Jurkat, Clone E6-1 (cell line): Measurements from ENCODE around the gene DZIP1.

Experiments used
- DNase-seq: peaks from one replicate; pipeline ENCODE4 v3.0.0-alpha.2; 2011; ENCODE audit warnings: low read depth, low spot score
- H3K4me3 ChIP-seq: 2 replicates; pipeline ENCODE4 v1.5.1; 2011; ENCODE audit warnings: mild to moderate bottlenecking, low read length, control low read depth, moderate library complexity

The DZIP1 gene

DNA sequence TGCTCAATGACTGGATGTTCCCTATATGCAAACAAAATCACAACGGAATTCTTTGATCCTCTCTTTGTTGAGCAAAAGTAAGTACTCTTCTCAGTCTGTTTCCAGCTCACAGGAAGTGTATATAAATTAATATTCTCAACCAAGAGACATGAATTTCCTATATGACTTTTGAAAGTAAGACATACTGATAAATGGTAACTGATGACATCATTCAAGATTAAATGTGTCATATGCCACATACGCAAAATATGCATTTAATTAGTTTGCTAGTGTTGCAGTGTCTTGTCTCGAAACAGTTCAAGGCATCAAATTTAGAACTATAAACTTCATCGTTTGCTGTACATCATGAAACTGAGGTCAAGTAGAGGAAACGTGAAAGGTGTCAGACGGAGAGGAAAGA is 84.1 kb downstream of the DZIP1 start:
- no peak for DNase-seq
- H3K4me3 ChIP-seq, result no peak overlapping the region

DNA sequence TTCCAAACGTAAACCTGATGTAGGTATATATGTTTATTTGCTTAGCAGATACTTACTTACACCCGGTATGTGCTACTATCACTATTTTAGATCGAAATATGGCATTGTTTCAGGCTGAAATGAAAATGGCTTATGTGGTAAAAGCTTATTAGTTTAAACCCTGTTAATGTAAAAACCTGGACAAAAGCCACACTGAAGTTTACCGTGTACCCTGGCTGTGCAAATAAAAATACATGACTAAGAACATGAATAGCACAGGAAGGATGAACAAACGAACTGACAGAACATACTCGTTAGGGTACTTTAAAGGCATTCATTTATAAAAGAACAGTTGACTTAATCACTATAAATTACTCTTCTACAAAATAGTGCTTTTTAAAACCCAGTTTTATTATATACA is 85.4 kb downstream of the DZIP1 start:
- no peak for DNase-seq
- no peak overlapping the region for H3K4me3 ChIP-seq

DNA sequence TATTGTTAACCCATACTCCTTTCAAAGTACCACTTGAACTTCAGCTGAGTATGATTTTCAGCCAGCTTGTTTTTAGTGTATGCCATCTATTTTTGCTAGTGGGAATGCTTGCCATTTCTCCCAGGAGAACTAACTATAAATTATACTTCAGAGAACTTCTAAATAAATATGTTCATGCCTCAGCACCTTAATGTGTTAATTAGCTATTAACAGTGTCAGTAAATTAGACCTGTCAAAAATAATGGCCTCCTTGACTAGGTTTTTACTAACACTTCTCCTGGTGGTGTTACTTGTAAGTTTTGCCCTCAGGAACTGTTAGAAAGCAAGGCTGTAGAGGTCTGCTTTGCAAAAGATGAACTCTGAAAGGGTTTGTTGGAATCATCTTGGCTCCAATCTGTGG is 87.5 kb downstream of the DZIP1 start:
- no peak for DNase-seq

DNA sequence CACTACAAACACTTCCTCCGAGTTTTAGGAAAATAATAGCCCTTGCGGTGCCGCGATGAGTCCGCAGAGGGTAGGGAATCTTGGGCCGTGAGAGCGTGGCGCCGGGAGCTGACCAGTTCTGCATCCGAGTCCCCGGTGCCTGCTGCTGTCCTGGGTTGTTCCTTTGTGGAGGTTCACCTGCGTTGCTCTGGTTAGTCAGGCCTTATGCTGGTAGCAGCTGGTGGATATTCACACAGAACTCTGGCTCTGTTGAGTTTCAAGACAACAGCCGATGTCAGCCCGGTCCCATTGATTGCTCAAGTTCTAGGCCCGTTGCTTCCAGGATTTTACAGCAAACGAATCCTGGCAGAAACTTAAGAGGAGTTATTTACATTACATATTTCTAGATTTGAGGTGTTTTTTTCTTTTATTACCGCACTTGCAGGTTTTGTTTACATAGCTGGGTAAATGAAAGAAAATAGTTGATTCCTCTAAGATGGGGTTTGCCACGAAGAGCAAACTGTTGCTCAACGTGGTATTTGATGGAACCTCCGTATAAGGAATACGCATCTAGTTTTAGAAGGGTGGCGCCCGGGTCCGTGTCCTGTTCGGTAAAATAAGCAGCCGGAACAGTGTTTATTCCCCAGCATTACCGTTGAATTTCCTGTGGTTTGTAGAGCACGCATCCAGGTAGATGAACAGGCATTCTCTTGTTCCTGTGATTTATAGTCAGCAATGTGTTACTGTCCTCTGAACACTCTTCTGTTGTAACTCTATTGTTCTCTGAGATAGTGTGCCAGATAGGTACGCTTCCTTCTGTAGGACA is 90.7 kb downstream of the DZIP1 start:
- DNase-seq, result no peak
- no peak overlapping the region for H3K4me3 ChIP-seq

More for the DNA sequence above, 87.5 kb downstream of the DZIP1 start:
- no peak overlapping the region for H3K4me3 ChIP-seq

DNA sequence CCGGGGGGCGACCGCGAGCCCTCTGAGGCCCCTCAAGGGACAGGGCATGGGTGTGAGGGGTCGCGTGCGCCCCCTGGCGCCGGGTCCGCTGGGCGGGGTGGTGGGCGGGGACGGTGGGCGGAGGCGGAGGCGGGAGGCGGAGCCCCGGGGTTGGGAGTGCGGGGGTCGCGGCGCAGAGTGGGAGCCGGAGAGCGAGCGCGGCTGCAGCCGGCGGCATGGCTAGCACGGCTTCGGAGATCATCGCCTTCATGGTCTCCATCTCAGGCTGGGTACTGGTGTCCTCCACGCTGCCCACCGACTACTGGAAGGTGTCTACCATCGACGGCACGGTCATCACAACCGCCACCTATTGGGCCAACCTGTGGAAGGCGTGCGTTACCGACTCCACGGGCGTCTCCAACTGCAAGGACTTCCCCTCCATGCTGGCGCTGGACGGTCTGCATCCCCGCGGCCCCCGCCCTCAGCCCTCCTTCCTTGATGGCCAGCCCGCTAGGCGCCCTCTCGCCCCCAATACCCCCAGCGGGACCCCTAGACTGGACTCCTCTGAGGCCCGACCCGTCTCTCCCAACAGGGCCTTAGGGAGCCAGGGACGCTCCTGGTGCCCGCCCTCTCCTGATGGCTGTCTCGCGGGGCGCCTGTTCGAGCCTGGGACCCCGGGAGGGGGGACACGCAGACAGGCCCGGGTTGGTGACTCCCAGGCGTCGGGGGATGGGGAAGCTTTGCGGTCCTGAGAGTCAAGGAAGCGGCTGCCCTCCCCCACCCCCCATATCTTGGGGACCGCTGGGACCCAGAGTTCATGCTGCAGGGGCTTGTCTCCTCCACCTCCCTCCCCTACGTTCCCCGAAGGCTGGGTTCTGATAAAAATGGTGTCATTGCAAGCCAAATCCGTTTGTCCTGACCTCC is 91.7 kb downstream of the DZIP1 start, which contains the start of gene CLDN10:
CLDN10 (plus strand) TSS at position 182 of the 903 bp plus-strand sequence; CDS start at position 216, 34 bp downstream.
- no peak within 1 kb of the TSS for H3K4me3 ChIP-seq
- no peak for DNase-seq

DNA sequence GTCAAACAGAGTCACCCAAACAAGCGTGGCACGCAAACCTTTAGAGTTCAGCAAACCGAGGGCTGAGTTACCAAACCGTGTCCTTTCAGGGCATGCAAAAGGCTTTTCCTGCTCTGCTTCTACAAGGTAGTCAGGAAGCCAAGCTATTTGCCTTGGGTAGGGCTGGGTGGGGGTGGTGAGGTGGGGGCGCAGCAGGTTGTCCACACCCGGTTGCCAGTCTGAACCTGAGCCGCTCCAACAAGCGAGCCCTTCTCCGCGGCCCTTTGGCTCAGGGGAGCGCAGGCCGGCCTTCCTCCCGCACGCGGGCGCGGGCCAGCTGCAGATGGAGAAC is 92.3 kb downstream of the DZIP1 start:
- no peak overlapping the region for H3K4me3 ChIP-seq

DNA sequence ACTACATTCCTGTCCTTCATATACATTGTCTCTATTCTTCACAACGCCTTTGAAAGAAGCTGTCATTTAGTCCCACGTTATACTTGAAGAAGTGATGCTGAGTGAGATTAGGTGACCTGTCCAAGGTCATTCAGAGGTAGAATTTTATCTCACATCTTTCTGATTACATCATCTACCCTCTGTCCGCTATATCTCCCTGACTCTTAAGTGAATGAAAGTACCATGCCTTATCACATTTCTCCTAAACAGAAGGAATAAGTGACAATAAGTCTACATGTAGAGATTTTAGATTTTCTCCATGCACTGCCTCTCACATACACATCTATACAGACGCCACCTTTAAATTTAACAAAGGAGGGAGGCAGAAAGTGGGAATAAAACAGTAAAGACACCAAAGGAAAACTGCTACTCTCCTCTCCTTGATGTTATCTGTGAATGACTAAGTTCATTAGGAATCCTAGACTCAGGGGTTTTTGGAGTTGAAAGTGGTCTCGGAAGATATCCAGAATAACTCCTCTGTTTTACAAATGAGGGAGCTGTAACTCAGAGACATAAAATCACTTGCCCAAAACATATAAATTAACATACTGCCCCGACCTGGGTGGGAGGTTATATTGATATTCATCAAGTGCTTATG is 96.9 kb downstream of the DZIP1 start:
- H3K4me3 ChIP-seq, result no peak overlapping the region
- no peak for DNase-seq

More for the DNA sequence above, 92.3 kb downstream of the DZIP1 start:
- DNase-seq, result no peak

DNA sequence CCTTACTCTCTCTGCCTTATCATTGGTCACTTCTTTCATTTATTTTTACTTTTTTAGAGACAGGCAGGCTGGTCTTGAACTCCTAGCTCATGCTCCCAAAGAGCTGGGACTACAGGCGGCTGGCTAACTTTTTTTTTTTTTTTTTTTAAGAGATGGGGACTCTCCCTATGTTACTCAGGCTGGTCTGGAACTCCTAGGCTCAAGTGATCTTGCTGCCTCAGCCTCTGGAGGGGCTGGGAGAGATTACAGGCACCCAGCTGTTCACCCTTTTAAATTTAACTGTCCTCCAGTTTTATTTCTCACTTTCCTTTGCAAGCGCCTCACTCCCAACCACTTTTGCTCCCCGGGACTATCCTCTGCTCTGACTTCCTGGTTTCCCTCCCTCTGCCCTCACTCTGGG is 97.6 kb downstream of the DZIP1 start:
- no peak for DNase-seq

DNA sequence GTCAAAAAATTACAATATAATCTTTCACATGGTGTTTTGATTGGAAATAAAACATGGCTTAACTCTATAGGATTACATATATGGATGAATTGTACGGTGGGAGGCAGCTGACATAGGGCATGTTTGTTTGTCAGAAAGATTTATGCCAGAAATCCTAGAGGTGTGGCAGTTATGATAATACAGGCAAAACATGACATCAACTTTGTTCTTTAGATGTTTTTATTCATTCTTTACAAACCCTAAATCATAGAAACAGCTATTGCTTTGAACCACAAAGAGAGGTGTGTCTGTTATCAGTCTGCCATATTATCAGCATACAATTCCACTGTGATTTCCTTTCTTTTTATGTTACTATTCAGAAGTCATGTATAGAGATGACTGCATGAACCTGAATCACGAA is 100.2 kb downstream of the DZIP1 start:
- H3K4me3 ChIP-seq, result no peak overlapping the region
- no peak for DNase-seq

More for the DNA sequence above, 97.6 kb downstream of the DZIP1 start:
- no peak overlapping the region for H3K4me3 ChIP-seq

DNA sequence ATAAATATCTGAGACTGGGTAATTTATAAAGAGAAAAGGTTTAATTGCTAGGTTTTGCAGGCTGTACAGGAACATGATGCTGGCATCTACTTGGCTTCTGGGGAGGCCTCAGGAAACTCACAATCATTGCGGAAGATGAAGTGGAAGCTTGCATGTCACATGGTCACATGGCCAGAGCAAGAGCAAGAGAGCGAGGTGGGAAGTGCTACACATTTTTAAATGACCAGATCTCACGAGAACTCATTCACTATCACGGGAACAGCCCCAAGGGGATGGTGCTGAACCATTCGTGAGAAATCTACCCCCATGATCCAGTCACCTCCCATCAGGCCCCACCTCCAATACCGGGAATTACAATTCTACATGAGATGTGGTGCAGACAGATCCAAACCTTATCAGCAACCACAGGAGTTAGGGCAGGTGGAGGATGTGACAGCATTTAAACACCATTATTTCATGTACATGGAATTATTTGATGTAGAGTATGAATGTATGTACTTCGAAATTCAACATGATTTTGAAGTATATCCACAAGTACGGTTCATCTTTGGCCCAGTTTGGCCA is 102.5 kb downstream of the DZIP1 start:
- no peak overlapping the region for H3K4me3 ChIP-seq
- DNase-seq, result no peak

DNA sequence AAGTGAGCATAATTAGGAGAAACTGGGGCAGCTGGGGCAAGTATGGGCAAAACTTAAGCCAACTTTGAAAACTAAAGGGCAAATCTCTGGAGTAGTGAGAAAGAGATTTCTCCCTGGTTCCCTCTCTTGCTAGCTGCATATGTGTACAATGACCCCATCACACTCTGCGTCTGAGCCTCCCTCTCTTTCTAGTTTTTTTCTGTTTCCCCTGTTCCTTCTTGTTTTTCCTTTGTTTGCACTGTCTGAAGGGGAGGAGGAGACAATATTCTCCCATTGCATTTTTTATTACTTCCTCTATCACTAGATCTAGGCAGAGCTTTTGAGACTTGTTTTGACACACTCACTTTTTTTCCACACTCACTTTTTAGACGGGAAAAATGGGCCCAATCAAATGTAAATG is 103.2 kb downstream of the DZIP1 start:
- DNase-seq, result no peak
- H3K4me3 ChIP-seq, result no peak overlapping the region

DNA sequence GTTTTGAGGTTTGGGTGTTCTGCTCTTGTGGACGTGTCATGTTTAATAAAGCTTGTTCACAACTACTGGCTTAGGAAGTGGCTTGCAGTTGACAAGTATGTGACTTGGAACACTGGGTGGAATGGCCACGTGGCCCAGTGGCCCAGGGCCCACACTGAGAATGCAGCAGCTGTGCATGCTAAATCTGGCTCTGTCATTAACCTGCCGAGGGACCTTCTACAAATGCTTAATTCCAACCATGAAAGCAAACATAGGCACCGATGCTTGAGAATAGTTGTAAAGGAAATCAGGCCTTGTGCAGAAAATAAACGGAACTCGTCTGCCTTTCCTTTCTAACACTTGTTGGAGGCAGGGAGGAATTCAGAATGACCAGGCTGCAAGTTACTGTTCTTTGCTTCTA is 103.6 kb downstream of the DZIP1 start:
- H3K4me3 ChIP-seq, result no peak overlapping the region
- DNase-seq, result no peak

DNA sequence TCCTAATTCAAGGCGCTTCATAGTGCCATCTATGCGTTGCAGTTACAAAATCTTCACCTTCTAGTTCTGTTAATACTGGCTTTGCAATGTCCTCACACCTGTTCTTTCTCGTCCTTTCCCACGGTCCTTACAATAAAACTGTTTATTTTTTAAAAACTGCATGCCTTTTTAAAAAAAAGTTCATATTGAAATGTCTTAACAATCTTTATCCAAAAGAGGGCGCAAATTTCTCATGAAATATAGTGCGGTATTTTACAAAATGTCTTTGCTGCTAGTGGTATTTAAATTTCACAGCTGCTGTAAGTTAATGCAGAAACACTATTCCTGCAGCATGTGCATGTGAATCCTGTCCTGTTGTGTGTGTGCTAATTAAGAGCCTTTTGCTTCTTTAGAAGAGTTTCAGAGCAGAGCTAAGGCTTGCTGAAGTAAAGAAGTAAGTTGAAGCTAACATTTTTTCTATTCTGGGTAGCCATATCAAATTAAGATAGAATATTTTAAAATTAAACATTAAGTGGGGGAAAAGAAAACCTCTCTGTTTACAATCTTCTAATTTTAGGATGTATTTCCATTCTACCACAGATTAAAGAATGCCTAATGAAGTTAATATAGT is 107.8 kb downstream of the DZIP1 start:
- peak; percentile 22 for DNase-seq
- H3K4me3 ChIP-seq, result no peak overlapping the region

DNA sequence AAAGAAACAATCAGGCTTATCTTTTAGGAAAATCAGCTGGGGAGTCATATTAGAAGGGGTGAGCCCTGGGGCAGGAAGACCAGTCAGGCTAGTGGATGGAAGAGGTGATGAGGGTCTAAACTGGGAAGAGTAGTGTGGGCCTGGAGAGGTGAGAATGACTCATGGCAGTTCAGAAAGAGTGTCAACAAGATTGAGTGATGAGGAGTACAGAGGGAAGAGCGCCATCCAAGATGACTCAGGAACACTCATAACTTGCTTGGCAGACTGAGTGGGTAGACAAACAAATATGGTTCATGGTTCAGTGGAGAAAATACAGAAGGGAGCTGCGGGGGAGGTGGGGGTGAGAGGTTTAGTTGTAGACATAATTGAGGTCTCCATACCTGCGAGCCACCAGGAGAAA is 109.3 kb downstream of the DZIP1 start:
- no peak for DNase-seq
- H3K4me3 ChIP-seq, result no peak overlapping the region

DNA sequence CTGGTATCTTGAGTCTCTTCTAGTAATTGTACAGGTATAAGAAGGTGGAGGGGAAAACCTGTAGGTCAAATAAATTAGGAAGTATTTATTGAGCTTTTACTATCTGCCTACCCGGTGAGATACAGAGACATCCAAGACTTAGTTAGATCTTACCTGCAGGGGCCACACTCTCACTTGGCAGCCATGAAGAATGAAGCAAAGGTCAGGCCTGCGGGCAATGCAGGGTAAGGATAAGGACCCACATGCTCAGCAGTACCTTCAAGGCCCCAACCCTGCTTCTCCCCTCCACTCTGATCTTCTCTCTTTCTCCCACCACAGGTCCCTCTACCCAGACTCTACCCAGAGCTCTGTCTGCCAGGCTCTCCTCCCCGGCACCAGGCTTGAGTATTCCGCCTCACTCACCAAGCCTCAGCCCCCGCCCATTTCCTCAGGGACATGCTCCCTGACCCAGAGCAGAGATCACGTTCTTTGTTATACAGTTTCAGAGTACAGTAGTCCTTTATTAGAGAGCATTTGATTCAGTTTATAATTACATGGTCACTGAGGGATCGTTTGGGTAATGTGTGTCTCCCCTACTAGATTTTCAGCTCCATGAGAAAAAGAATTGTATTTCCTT is 110.9 kb downstream of the DZIP1 start:
- H3K4me3 ChIP-seq, result no peak overlapping the region
- no peak for DNase-seq

DNA sequence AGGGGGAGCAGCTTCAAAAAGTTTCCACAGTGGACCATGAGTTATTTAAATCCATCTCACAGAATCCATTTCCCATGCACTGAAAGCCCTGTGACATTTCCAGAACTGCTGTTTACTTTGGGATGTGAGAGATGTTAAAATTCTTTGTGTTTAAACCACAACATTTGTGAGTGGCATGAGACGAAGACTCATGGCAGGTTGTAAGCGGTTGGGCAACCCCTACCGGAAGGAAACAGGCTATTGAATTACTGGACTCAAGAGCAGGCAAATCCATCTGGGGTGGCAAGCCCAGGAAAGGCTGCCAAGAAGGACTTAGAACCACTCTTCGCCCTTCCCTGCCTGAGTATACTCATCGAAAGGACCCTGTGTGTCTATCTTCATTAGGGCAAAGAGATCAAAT is 114.3 kb downstream of the DZIP1 start:
- no peak for DNase-seq

More for the DNA sequence above, 114.3 kb downstream of the DZIP1 start:
- H3K4me3 ChIP-seq, result no peak overlapping the region
